ENCODE measurements around the gene ADAMTS17. TPM values are rescaled to one million over a fixed set of nuclear protein-coding genes. Genes with fewer than 3 reads are reported as not detected.

The ADAMTS17 gene
- total RNA-seq, 4 donors from 2014 or later, result 5.0 to 16.2 (median 11.6) TPM

GRCh38 chr15:100118546-100118945 lies 223.2 kb downstream of the ADAMTS17 start:
- TF ChIP-seq POLR2A (IDR thresholded peaks at IDR 0.05) (no peak), CTCF (IDR thresholded peaks at IDR 0.05 in 4 of 5, conservative IDR thresholded peaks at IDR 0.05 in 1 of 5) (no peak)
- H3K9me3 ChIP-seq, result peaks cover 0 to 10% (median 0%) of the 10 kb centered on the region in 3 donors
- intact Hi-C loops (cut with DNase I; ENCODE audit: low total_unique reads), result no loop called here
- peaks cover 0 to 14% of the 10 kb centered on the region in 2 donors for H3K36me3 ChIP-seq
- ATAC-seq (no peak), DNase-seq (no peak)
- H3K4me3 ChIP-seq, result no peak overlapping the region
- H3K27me3 ChIP-seq, result no peaks in the 10 kb centered on the region
- H3K4me1 ChIP-seq, result peaks cover 16 to 17% of the 10 kb centered on the region in 2 donors
- in situ Hi-C loops (cut with MboI; ENCODE audit: low sequenced_read_pairs in 4 of 4), result no loop called here
- H3K27ac ChIP-seq, result no peak overlapping the region

GRCh38 chr15:100116416-100117190 lies 225.2 kb downstream of the ADAMTS17 start:
- Histone ChIP-seq H3K27ac (peak overlapping the region in 1 of 4 donors; percentile 25), H3K27me3 (no peaks in the 10 kb centered on the region), H3K4me3 (no peak overlapping the region), H3K4me1 (peaks cover 29 to 31% of the 10 kb centered on the region in 2 donors), H3K9me3 (peaks cover 0 to 5% (median 0%) of the 10 kb centered on the region in 3 donors), H3K36me3 (peaks cover 0 to 6% of the 10 kb centered on the region in 2 donors)
- in situ Hi-C loops (cut with MboI; ENCODE audit: low sequenced_read_pairs in 4 of 4) (no loop called here), intact Hi-C loops (cut with DNase I; ENCODE audit: low total_unique reads) (no loop called here)
- DNase-seq (peak; percentile 48 to 77), ATAC-seq (peak in 1 of 2 donors; percentile 57)
- TF ChIP-seq CTCF (IDR thresholded peaks at IDR 0.05 in 4 of 5, conservative IDR thresholded peaks at IDR 0.05 in 1 of 5) (no peak), POLR2A (IDR thresholded peaks at IDR 0.05) (no peak)

GRCh38 chr15:100115711-100116090 lies 226.1 kb downstream of the ADAMTS17 start:
- DNase-seq, result peak; percentile 38 to 59
- TF ChIP-seq POLR2A (IDR thresholded peaks at IDR 0.05) (no peak), CTCF (IDR thresholded peaks at IDR 0.05 in 4 of 5, conservative IDR thresholded peaks at IDR 0.05 in 1 of 5) (no peak)
- intact Hi-C loops (cut with DNase I; ENCODE audit: low total_unique reads), result no loop called here
- peaks cover 0 to 7% of the 10 kb centered on the region in 2 donors for H3K36me3 ChIP-seq
- H3K27me3 ChIP-seq, result no peaks in the 10 kb centered on the region
- H3K27ac ChIP-seq, result peak overlapping the region in 1 of 4 donors; percentile 63
- no peak overlapping the region for H3K4me3 ChIP-seq
- in situ Hi-C loops (cut with MboI; ENCODE audit: low sequenced_read_pairs in 4 of 4), result no loop called here
- ATAC-seq, result peak; percentile 31 to 33
- peaks cover 34 to 37% of the 10 kb centered on the region in 2 donors for H3K4me1 ChIP-seq
- no peaks in the 10 kb centered on the region for H3K9me3 ChIP-seq

- no peak for TF ChIP-seq POLR2A (IDR thresholded peaks at IDR 0.05)
- no peak for TF ChIP-seq CTCF (IDR thresholded peaks at IDR 0.05 in 4 of 5, conservative IDR thresholded peaks at IDR 0.05 in 1 of 5)
- H3K27ac ChIP-seq, result peak overlapping the region in 3 of 4 donors; percentile 51 to 63 (median 56)
- in situ Hi-C loops (cut with MboI; ENCODE audit: low sequenced_read_pairs in 4 of 4), result no loop called here
- H3K9me3 ChIP-seq, result no peaks in the 10 kb centered on the region
- peaks cover 0 to 10% of the 10 kb centered on the region in 2 donors for H3K36me3 ChIP-seq
- no peak for DNase-seq
- H3K4me1 ChIP-seq, result peaks cover 37 to 38% of the 10 kb centered on the region in 2 donors
- no peaks in the 10 kb centered on the region for H3K27me3 ChIP-seq
- no peak for ATAC-seq
- no peak overlapping the region for H3K4me3 ChIP-seq
- intact Hi-C loops (cut with DNase I; ENCODE audit: low total_unique reads), result no loop called here
Observed at GRCh38 chr15:100115066-100115710, 226.6 kb downstream of the ADAMTS17 start.
